ENCODE measurements around the gene GRHL1.

Gene GRHL1

DNA sequence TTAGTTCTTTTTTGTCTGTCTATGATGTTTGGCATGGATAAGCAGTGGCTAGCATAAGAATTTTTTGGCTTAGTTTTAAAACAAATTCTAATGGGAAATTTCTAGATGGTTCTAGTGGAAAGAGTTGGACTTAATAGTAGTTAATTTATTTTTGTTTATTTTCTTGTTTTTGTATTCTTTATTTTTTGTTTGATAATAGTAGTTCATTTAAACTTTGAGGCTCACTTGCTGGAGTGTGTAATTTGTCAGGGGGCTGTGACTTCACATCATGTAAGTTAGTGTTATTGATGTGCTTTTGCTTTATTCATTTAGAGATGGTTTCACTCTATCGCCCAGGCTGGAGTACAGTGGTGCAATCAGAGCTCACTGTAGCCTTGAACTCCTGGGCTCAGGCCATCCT lies 48.2 kb downstream of the GRHL1 start:
- no peak for TF ChIP-seq CTCF (IDR thresholded peaks at IDR 0.05)

DNA sequence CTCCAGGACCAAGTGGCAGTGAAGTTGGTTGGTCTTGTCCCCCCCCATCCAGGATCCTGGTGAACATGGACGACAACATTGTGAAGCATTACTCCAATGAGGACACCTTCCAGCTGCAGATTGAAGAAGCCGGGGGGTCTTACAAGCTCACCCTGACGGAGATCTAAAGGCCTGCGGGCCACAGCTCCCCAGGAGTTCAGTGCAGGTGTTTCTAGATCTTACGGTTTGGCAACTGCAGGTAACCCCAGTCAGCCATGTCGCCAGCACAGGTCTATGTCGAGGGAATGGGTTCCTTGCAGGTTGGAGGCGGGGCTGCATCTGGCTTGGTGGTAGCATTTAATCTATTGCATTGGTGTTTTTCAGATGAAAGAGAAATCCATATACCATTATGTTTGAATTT lies 49.0 kb downstream of the GRHL1 start:
- TF ChIP-seq CTCF (IDR thresholded peaks at IDR 0.05): no peak

DNA sequence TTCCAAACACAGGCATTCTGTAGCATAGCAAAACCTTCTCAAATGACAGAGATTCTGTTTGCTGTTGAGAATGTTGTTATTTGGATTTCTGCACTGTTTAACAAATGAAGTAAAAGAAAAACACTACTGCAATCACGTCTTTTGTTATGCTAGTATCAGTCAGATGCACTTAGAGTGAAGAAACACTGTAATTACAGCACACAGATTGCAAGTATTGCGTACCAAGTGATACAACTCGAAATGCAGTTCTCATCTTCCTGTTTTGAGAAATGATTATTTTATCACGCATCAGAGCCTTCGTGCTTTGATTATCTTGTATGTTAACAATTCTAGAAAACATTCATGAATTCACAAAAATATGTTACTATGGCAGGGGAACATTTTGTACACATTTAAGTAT lies 50.1 kb downstream of the GRHL1 start:
- no peak for TF ChIP-seq CTCF (IDR thresholded peaks at IDR 0.05)

DNA sequence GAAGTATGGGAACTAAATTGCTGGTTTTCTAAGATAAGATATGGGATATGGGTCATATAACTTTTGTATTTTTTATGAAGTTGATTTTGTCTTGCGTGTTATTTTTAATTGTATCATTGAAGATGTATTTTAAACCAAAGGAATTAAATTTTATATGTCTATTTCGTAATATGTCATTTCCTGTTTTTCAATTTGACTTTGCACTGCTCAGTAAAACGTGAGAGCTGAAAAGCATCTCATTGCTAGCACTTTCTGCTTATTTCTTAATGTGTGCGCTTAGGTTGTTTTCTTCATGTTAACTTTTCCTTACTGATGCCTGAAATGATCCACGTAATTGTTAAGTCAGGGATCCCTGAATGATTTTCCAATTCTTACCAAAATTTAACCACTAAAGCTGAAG lies 50.6 kb downstream of the GRHL1 start:
- no peak for TF ChIP-seq CTCF (IDR thresholded peaks at IDR 0.05)

GRCh38 chr2:10002681-10003080 lies 51.2 kb downstream of the GRHL1 start:
- no peak for TF ChIP-seq CTCF (IDR thresholded peaks at IDR 0.05)

DNA sequence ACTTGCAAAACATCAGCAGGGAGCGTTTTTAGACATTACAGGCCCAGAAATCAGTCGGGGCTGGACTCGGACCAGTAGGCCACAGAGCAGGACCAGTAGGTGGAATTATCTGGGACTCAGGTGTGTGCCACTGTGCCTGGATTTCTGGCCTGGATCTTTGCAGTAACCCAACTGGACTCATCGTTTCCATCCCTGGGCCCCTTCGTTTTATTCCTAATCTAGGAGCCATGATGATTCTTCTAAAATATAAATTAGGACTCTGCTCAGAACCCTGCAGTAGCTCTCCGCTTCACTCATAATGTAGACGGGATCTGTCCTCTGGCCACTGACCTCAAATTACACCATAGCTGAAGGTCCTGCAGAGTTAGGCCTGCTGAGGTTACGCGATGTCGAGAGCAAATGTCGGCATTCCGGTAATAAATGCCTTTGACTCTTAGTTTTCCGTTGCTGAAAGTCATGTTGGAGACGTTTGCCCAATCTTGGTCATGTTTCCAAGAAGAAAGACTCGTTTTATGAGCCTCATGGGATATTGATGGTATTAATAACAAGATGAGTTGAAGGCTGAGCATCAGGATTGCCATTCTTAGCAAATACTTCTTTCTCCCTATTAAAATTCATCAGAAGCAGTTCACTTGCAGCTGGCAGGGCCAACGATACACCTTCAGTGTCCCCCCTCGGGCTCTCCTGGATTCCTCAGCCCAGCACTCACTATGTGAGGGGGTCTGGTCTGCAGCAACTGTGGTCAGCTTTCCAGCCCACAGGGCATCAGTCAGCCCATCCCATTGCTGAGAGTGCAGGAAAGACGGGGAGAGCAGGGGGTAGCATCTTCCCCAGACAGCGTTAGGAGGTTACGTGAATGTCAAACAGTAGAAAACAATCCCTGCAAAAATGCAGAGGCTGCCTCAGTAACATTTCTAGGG lies 52.0 kb downstream of the GRHL1 start:
- TF ChIP-seq CTCF (IDR thresholded peaks at IDR 0.05): no peak

- no peak for TF ChIP-seq CTCF (IDR thresholded peaks at IDR 0.05)
Observed at GRCh38 chr2:10004401-10004800, 52.9 kb downstream of the GRHL1 start.

All from LNCAP (cell line).